ENCODE results near the gene THSD7B. TPM values are rescaled to one million over a fixed set of nuclear protein-coding genes. Genes with fewer than 3 reads are reported as not detected.

Gene THSD7B
- total RNA-seq, 2 donors from 2014 or later, result not detected

GRCh38 chr2:137367361-137367760, 602.0 kb downstream of the THSD7B start:
- DNase-seq (ENCODE audit: low spot score in 2 of 2) (no peak), ATAC-seq (no peak)
- Mint-ChIP-seq H3K9me3 (peaks cover 9 to 16% of the 10 kb centered on the region in 2 donors), H3K27ac (no peak overlapping the region), H3K36me3 (peaks cover 7 to 12% of the 10 kb centered on the region in 2 donors)

- ATAC-seq, result no peak
- no peak overlapping the region for H3K27ac Mint-ChIP-seq
- no peak for DNase-seq (ENCODE audit: low spot score in 2 of 2)
- no peaks in the 10 kb centered on the region for H3K36me3 Mint-ChIP-seq
- peaks cover 0 to 7% of the 10 kb centered on the region in 2 donors for H3K9me3 Mint-ChIP-seq
Measured at GRCh38 chr2:137369106-137369505, 603.8 kb downstream of the THSD7B start.

GRCh38 chr2:137379186-137379585, 613.8 kb downstream of the THSD7B start:
- peaks cover 7 to 34% of the 10 kb centered on the region in 2 donors for H3K9me3 Mint-ChIP-seq
- ATAC-seq (no peak), DNase-seq (ENCODE audit: low spot score in 2 of 2) (no peak)
- no peak overlapping the region for H3K27ac Mint-ChIP-seq
- peaks cover 0 to 11% of the 10 kb centered on the region in 2 donors for H3K36me3 Mint-ChIP-seq

DNA sequence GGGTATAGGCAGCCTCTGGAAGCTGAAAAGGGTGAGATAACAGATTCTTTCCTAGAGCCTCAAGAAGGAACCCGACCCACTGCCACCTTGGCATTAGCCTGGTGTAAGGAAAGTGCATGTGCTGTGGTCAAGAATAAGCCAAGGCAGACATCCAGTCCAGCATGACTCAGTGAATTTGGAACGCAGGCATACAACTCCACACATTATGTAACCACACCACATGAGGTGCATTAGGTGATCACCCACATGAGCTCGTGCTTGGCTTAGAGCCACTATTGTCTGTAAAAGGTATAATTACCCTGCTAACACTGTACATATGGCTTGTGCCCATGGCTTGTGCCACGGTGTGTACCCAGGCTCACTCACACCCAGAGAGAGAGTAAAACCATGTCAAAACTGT, 615.3 kb downstream of the THSD7B start:
- peaks cover 11 to 34% of the 10 kb centered on the region in 2 donors for H3K9me3 Mint-ChIP-seq
- DNase-seq (ENCODE audit: low spot score in 2 of 2) (no peak), ATAC-seq (no peak)
- H3K27ac Mint-ChIP-seq, result no peak overlapping the region
- H3K36me3 Mint-ChIP-seq, result peaks cover 0 to 11% of the 10 kb centered on the region in 2 donors

DNA sequence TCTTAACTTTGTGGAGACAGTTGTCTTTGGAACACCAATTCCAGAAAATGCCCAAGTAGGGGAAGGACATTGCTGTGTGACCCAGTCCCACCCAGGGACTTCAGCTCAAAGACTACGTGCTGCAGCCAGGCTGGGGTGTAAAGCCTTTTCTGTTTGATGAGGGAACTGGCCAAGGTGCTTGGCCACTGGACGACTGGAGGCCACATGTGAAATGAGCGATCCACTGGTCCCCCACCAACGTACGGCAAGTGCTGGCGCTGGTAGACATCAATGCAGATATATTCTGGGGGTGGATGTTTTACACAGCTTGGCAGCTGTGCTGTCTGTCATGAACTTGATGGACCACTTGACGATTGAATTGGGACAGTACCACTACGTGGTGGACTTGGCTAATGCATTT, 616.4 kb downstream of the THSD7B start:
- H3K9me3 Mint-ChIP-seq, result peaks cover 11 to 34% of the 10 kb centered on the region in 2 donors
- H3K27ac Mint-ChIP-seq, result no peak overlapping the region
- DNase-seq (ENCODE audit: low spot score in 2 of 2) (no peak), ATAC-seq (no peak)
- peaks cover 0 to 11% of the 10 kb centered on the region in 2 donors for H3K36me3 Mint-ChIP-seq

DNA sequence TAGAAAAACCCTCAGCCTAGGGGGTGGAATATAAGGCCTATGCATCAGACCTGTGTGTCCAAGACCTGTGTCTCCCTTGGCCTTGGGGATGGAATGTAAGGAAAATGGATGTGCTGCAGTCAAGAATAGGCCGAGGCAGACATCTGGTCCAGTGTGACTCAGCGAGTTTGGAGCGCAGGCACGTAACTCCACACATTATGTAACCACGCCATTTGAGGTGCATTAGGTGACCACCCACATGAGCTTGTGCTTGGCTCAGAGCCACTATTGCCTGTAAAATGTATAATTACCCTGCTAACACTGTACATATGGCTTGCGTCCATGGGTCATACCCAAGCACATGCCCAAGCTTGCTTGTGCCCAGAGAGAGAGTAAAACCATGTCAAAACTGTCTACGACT, 618.0 kb downstream of the THSD7B start:
- no peak overlapping the region for H3K27ac Mint-ChIP-seq
- peaks cover 11 to 42% of the 10 kb centered on the region in 2 donors for H3K9me3 Mint-ChIP-seq
- peaks cover 0 to 11% of the 10 kb centered on the region in 2 donors for H3K36me3 Mint-ChIP-seq
- ATAC-seq (no peak), DNase-seq (ENCODE audit: low spot score in 2 of 2) (no peak)

GRCh38 chr2:137387044-137387443, 621.7 kb downstream of the THSD7B start:
- H3K9me3 Mint-ChIP-seq, result peaks cover 15 to 44% of the 10 kb centered on the region in 2 donors
- no peak overlapping the region for H3K27ac Mint-ChIP-seq
- DNase-seq (ENCODE audit: low spot score in 2 of 2) (no peak), ATAC-seq (no peak)
- no peaks in the 10 kb centered on the region for H3K36me3 Mint-ChIP-seq

DNA sequence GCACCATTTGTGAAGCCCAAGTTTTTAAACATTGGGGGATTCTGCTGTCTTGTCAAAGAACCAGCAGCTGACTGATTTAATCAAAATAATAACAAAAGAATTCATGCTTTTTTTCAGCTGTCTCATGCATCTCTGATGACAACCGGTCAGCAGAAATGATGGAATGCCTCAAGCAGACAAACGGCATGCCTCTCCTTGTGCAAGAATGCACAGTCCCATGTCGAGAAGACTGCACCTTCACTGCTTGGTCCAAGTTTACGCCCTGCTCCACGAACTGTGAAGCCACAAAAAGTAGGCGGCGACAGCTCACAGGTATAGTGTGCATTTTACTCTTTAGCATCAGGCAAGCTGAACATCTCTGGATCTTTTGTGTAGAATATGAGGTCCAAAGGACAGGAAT, 640.2 kb downstream of the THSD7B start:
- peaks cover 16 to 20% of the 10 kb centered on the region in 2 donors for H3K9me3 Mint-ChIP-seq
- H3K36me3 Mint-ChIP-seq, result no peaks in the 10 kb centered on the region
- no peak overlapping the region for H3K27ac Mint-ChIP-seq
- no peak for ATAC-seq
- DNase-seq (ENCODE audit: low spot score in 2 of 2), result no peak

GRCh38 chr2:137411585-137411984, 646.2 kb downstream of the THSD7B start:
- DNase-seq (ENCODE audit: low spot score in 2 of 2), result no peak
- Mint-ChIP-seq H3K9me3 (peaks cover 26 to 28% of the 10 kb centered on the region in 2 donors), H3K27ac (no peak overlapping the region), H3K36me3 (peaks cover 0 to 4% of the 10 kb centered on the region in 2 donors)
- no peak for ATAC-seq

GRCh38 chr2:137420744-137421143, 655.4 kb downstream of the THSD7B start:
- H3K27ac Mint-ChIP-seq, result no peak overlapping the region
- ATAC-seq (no peak), DNase-seq (ENCODE audit: low spot score in 2 of 2) (no peak)
- peaks cover 8 to 22% of the 10 kb centered on the region in 2 donors for H3K9me3 Mint-ChIP-seq
- peaks cover 0 to 4% of the 10 kb centered on the region in 2 donors for H3K36me3 Mint-ChIP-seq

DNA sequence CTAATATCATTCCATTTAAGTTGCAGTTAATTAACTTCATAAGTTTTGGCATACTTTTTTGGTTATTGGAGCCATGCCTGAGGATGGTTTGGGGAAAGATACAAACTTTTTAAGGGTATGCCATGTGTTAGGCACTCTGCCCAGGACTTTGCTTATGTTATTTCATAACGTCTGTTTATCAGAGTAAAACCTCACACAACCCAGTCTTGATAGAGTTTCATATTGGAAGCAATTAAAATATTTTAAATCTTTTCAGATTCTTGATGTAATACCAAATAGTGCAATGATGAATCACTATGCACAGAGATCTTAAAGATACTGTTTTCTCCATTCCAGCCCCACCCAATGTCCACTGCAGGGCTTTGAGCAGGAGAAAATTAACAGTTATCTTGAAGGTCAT, 669.8 kb downstream of the THSD7B start:
- peaks cover 5 to 17% of the 10 kb centered on the region in 2 donors for H3K9me3 Mint-ChIP-seq
- ATAC-seq, result no peak
- H3K36me3 Mint-ChIP-seq, result no peaks in the 10 kb centered on the region
- no peak for DNase-seq (ENCODE audit: low spot score in 2 of 2)
- H3K27ac Mint-ChIP-seq, result no peak overlapping the region

DNA sequence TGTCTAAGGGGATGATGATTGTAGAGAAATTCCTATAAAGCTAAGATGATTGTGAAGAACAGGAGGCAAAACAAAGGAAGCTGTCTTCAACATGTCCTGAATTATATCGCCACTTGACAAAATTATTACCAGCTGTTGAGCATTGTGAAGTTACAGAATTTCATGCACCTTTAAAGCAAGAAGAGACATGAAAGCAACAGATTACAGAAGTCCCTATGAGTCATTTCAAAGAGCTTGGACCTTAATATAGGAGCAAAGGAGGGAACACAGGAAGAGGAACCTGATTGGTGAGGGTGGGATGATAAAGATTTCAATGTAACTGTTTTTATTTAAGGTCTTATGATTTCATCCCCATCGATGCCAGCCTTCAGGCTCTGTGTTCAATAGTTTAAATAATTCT, 672.0 kb downstream of the THSD7B start:
- no peaks in the 10 kb centered on the region for H3K36me3 Mint-ChIP-seq
- DNase-seq (ENCODE audit: low spot score in 2 of 2) (no peak), ATAC-seq (no peak)
- H3K9me3 Mint-ChIP-seq, result peaks cover 5 to 10% of the 10 kb centered on the region in 2 donors
- H3K27ac Mint-ChIP-seq, result no peak overlapping the region

- H3K36me3 Mint-ChIP-seq, result no peaks in the 10 kb centered on the region
- no peak for DNase-seq (ENCODE audit: low spot score in 2 of 2)
- H3K27ac Mint-ChIP-seq, result no peak overlapping the region
- ATAC-seq, result no peak
- peaks cover 9 to 16% of the 10 kb centered on the region in 2 donors for H3K9me3 Mint-ChIP-seq
Measured at GRCh38 chr2:137444970-137445369, 679.6 kb downstream of the THSD7B start.

DNA sequence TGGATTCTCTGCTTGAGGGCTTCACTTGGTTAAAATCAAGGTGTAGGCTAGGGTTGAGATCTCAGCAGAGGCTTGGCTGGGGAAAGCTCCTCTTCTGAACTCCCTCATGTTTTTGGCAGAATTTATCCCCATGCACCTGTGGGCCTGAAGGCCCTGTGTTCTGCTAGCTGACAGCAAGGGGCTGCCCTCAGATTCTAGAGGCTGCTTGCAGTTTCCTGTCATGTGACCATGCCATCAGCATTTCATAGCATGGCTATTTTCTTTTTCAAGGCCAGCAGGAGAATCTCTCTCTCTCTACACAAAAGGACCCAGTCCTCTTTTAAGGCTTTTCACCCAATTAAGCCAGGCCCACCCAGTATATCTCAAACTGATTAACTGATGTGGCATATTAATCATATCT, 684.1 kb downstream of the THSD7B start:
- DNase-seq (ENCODE audit: low spot score in 2 of 2) (no peak), ATAC-seq (no peak)
- Mint-ChIP-seq H3K27ac (no peak overlapping the region), H3K36me3 (no peaks in the 10 kb centered on the region), H3K9me3 (peaks cover 14 to 24% of the 10 kb centered on the region in 2 donors)

DNA sequence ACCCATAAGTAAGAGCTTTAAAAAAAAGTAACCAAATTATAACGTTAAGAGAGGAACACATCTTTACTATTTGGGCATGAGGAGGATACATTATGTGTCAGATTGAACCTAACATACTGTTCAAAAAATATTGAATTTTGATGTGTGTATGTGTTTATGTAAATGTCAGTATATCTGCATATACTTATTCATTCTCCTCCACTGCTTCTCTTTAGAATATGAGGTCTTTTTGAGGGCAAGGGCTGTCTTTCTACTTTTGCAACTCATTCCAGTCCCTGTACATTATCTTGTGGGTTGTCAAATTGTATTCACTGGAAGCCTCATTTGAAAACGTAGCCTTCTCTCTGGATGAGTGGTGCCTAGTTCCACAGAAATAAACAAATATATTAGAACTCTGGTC, 689.5 kb downstream of the THSD7B start:
- no peaks in the 10 kb centered on the region for H3K36me3 Mint-ChIP-seq
- DNase-seq (ENCODE audit: low spot score in 2 of 2), result no peak
- peaks cover 5 to 9% of the 10 kb centered on the region in 2 donors for H3K9me3 Mint-ChIP-seq
- H3K27ac Mint-ChIP-seq, result no peak overlapping the region
- no peak for ATAC-seq

- no peaks in the 10 kb centered on the region for H3K36me3 Mint-ChIP-seq
- no peaks in the 10 kb centered on the region for H3K9me3 Mint-ChIP-seq
- no peak for ATAC-seq
- no peak overlapping the region for H3K27ac Mint-ChIP-seq
- peak in 1 of 2 donors; percentile 2 for DNase-seq (ENCODE audit: low spot score in 2 of 2)
Measured at GRCh38 chr2:137467246-137467862, 702.0 kb downstream of the THSD7B start.

GRCh38 chr2:137493261-137493660, 727.9 kb downstream of the THSD7B start:
- no peak for DNase-seq (ENCODE audit: low spot score in 2 of 2)
- Mint-ChIP-seq H3K9me3 (peaks cover 7 to 8% of the 10 kb centered on the region in 2 donors), H3K36me3 (no peaks in the 10 kb centered on the region), H3K27ac (no peak overlapping the region)
- no peak for ATAC-seq

GRCh38 chr2:137500599-137500998, 735.3 kb downstream of the THSD7B start:
- DNase-seq (ENCODE audit: low spot score in 2 of 2) (no peak), ATAC-seq (no peak)
- peaks cover 9 to 15% of the 10 kb centered on the region in 2 donors for H3K9me3 Mint-ChIP-seq
- H3K36me3 Mint-ChIP-seq, result no peaks in the 10 kb centered on the region
- no peak overlapping the region for H3K27ac Mint-ChIP-seq

Measured in activated naive CD4-positive, alpha-beta T cell treated with anti-CD3 and anti-CD28 coated beads, Interleukin-2, amount 50 U/mL, for 72 hours (primary cell).